Mammary epithelial cell (primary cell): ENCODE measurements around the gene SCGB1A1.

ENCODE experiments used
- EZH2 ChIP-seq: IDR thresholded peaks from 2 replicates; pipeline ENCODE4 v1.6.1; 2012; ENCODE audit warnings: low read length, inconsistent platforms, borderline replicate concordance
- TF ChIP-seq, protein P1 (sequence below), 2 donors: IDR thresholded peaks in 1 of 2; conservative IDR thresholded peaks in 1 of 2; 2 replicates each; pipeline ENCODE4 v1.5.1; 2011 to 2012; ENCODE audit warnings: inconsistent platforms in 2 of 2, low read length in 2 of 2, mild to moderate bottlenecking in 2 of 2, control low read depth in 1 of 2, low read depth in 1 of 2; ENCODE audit not compliant: insufficient read depth in 1 of 2; ENCODE audit errors: extremely low read depth in 1 of 2

DNA sequence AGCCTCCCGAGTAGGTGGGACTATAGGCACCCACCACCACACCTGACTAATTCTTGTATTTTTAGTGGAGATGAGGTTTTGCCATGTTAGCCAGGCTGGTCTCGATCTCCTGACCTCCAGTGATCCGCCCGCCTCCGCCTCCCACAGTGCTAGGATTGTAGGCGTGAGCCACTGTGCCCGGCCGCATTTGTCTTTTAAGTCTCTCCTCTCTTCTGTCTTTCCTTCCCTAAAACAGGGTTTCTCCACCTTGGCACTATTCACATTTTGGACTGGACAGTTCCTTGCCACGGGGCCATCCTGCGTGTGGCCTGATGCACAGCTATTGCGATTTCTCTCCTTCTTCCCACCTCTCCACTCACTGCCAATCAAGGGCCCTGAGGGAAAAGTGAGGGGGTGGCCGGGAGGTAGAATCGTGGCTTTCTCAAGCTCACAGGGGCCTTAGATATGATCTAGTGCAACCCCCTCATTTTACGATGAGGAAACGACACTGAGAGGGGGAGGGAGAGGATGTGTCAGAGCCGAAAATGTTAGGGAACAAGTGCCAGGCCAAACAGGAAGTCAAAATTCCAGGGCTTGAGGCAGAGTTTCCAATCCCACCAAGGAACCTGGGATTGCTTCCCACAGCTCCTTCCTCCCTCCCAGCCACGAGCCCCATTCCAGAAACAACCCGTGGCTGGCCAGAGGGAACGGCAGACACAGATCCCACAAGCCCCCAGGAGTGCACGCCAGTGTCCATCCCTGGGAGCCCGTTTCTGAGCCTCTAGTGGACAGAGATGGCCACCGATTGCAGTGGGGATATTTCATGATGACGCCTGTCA, 21.2 kb downstream of the SCGB1A1 start:
- TF ChIP-seq, protein P1, sequence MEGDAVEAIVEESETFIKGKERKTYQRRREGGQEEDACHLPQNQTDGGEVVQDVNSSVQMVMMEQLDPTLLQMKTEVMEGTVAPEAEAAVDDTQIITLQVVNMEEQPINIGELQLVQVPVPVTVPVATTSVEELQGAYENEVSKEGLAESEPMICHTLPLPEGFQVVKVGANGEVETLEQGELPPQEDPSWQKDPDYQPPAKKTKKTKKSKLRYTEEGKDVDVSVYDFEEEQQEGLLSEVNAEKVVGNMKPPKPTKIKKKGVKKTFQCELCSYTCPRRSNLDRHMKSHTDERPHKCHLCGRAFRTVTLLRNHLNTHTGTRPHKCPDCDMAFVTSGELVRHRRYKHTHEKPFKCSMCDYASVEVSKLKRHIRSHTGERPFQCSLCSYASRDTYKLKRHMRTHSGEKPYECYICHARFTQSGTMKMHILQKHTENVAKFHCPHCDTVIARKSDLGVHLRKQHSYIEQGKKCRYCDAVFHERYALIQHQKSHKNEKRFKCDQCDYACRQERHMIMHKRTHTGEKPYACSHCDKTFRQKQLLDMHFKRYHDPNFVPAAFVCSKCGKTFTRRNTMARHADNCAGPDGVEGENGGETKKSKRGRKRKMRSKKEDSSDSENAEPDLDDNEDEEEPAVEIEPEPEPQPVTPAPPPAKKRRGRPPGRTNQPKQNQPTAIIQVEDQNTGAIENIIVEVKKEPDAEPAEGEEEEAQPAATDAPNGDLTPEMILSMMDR (conservative IDR thresholded peaks at IDR 0.05 in 1 of 2, IDR thresholded peaks at IDR 0.05 in 1 of 2; ENCODE audit: extremely low read depth in 1 of 2, insufficient read depth in 1 of 2, low read depth in 1 of 2, low read length in 2 of 2) = no peak
- TF ChIP-seq EZH2 = no peak
